HepG2 (cell line): ENCODE measurements around the gene CIAO2A. TPM values are rescaled to one million over a fixed set of nuclear protein-coding genes. Genes with fewer than 3 reads are reported as not detected.

Experiments
- polyA plus RNA-seq, 8 experiments: library from polyadenylated mRNA; depleted of rRNA in 3 of 8; stranded (reverse) in 7 of 8; unstranded in 1 of 8; fragments of >200 nt; fragmentation: Illumina TruSeq in 4 of 8; extraction: Trizol in 4 of 8; gene quantifications; 2 replicates each; pipeline versions ENCODE4 v1.2.1 to v1.2.3, GENCODE V29; 2011 to 2016; ENCODE audit warnings: low read depth in 4 of 8, missing spikeins in 1 of 8, mixed read lengths in 1 of 8; ENCODE audit not compliant: insufficient read depth in 1 of 8
- small RNA-seq, 3 experiments: library from RNA; depleted of rRNA; stranded (forward); fragments of <200 nt; gene quantifications; one replicate each; pipeline ENCODE3, GENCODE V24; 2012; ENCODE audit warnings: low read depth in 2 of 3, low replicate concordance in 1 of 3; ENCODE audit not compliant: insufficient read length in 3 of 3, insufficient read depth in 2 of 3
- total RNA-seq, 5 experiments: library from RNA; depleted of rRNA; stranded (reverse); fragments of >200 nt; fragmentation: Illumina TruSeq; extraction: Trizol; gene quantifications; 2 replicates each; pipeline ENCODE4 v1.2.3, GENCODE V29; 2016; ENCODE audit warnings: low read depth in 1 of 5

CIAO2A gene
- total and polyA plus RNA-seq, 2 of the 13 experiments (the other 11 are each of a cell fraction or from before 2014, with no cell fraction given) = 83.0 to 100 TPM

Small RNA genes within 50 kb of the gene (small RNA-seq; reads per million reads assigned to genes)
- 0 reads per million in 3 experiments for gene RF00019

Other genes with a start within 250 kb of the CIAO2A start
- 0.14 and 0.33 TPM in 2 replicates for gene DAPK2, start 47.4 kb downstream of the CIAO2A start, total RNA-seq (2016; rRNA removed; fragmentation: Illumina TruSeq; extraction: Trizol)
- gene DAPK2, start 47.4 kb downstream of the CIAO2A start, polyA plus RNA-seq (2011; rRNA removed) = 0.63 and 1.3 TPM in 2 replicates
- 29.3 and 58.2 TPM in 2 replicates for gene SNX1, start 2.1 kb upstream of the CIAO2A start, total RNA-seq (2016; rRNA removed; fragmentation: Illumina TruSeq; extraction: Trizol)
- 60.1 and 63.5 TPM in 2 replicates for gene SNX1, start 2.1 kb upstream of the CIAO2A start, polyA plus RNA-seq (2011; rRNA removed)
- gene SNX22, start 57.9 kb upstream of the CIAO2A start, total RNA-seq (2016; rRNA removed; fragmentation: Illumina TruSeq; extraction: Trizol) = 3.1 and 5.5 TPM in 2 replicates
- 2.3 and 2.4 TPM in 2 replicates for gene SNX22, start 57.9 kb upstream of the CIAO2A start, polyA plus RNA-seq (2011; rRNA removed)
- 476 and 882 TPM in 2 replicates for gene PPIB, start 69.2 kb upstream of the CIAO2A start, total RNA-seq (2016; rRNA removed; fragmentation: Illumina TruSeq; extraction: Trizol)
- 720 and 780 TPM in 2 replicates for gene PPIB, start 69.2 kb upstream of the CIAO2A start, polyA plus RNA-seq (2011; rRNA removed)